ENCODE data around the gene JTB. TPM values are rescaled to one million over a fixed set of nuclear protein-coding genes. Genes with fewer than 3 reads are reported as not detected.
A peak's percentile ranks its signal among the peaks of the same experiment; 100 is the strongest.

JTB gene
- total RNA-seq, 1 donor from 2014 or later: 47.7 TPM

GRCh38 chr1:153928245-153928644 lies 49.2 kb downstream of the JTB start:
- Mint-ChIP-seq H3K27me3 (ENCODE audit: insufficient read depth, low read depth) (peaks cover 4% of the 10 kb centered on the region), H3K9me3 (no peaks in the 10 kb centered on the region), H3K4me1 (peaks cover 4% of the 10 kb centered on the region), H3K36me3 (peaks cover 5% of the 10 kb centered on the region), H3K4me3 (no peak overlapping the region), H3K27ac (peak overlapping the region; percentile 1)
- H3K4me2 ChIP-seq: no peak overlapping the region
- peaks cover 10% of the 10 kb centered on the region for H3K79me2 ChIP-seq (ENCODE audit: low read depth)
- H3K9ac ChIP-seq: no peak overlapping the region
- H3F3A ChIP-seq (ENCODE audit: low read depth): peaks cover 25% of the 10 kb centered on the region
- H3K27me3 ChIP-seq: no peaks in the 10 kb centered on the region
- H3K27ac ChIP-seq: no peak overlapping the region
- no peak for DNase-seq (ENCODE audit: low spot score)
- no peaks in the 10 kb centered on the region for H3K4me1 ChIP-seq
- no peaks in the 10 kb centered on the region for H3K9me3 ChIP-seq (ENCODE audit: low read depth)
- H2AFZ ChIP-seq (replicated peaks): no peak overlapping the region
- TF ChIP-seq EZH2 (IDR thresholded peaks at IDR 0.05) (no peak), CTCF (IDR thresholded peaks at IDR 0.05) (no peak), EZH2phosphoT487 (IDR thresholded peaks at IDR 0.05) (no peak)
- no peaks in the 10 kb centered on the region for H3K36me3 ChIP-seq
- H3K4me3 ChIP-seq: no peak overlapping the region
- H4K20me1 ChIP-seq (ENCODE audit: low read depth): no peaks in the 10 kb centered on the region

GRCh38 chr1:153926405-153926804 lies 51.1 kb downstream of the JTB start:
- Mint-ChIP-seq H3K4me3 (no peak overlapping the region), H3K4me1 (peaks cover 7% of the 10 kb centered on the region), H3K27ac (no peak overlapping the region), H3K36me3 (peaks cover 5% of the 10 kb centered on the region), H3K27me3 (ENCODE audit: insufficient read depth, low read depth) (peaks cover 7% of the 10 kb centered on the region), H3K9me3 (no peaks in the 10 kb centered on the region)
- no peak overlapping the region for H3K4me2 ChIP-seq
- no peak for DNase-seq (ENCODE audit: low spot score)
- TF ChIP-seq EZH2 (IDR thresholded peaks at IDR 0.05): no peak
- TF ChIP-seq CTCF (IDR thresholded peaks at IDR 0.05): no peak
- TF ChIP-seq EZH2phosphoT487 (IDR thresholded peaks at IDR 0.05): no peak
- no peak overlapping the region for H3K27ac ChIP-seq
- H3K36me3 ChIP-seq: no peaks in the 10 kb centered on the region
- H3F3A ChIP-seq (ENCODE audit: low read depth): peaks cover 39% of the 10 kb centered on the region
- H4K20me1 ChIP-seq (ENCODE audit: low read depth): peaks cover 7% of the 10 kb centered on the region
- no peak overlapping the region for H3K9ac ChIP-seq
- no peak overlapping the region for H3K4me3 ChIP-seq
- H3K79me2 ChIP-seq (ENCODE audit: low read depth): peaks cover 19% of the 10 kb centered on the region
- no peak overlapping the region for H2AFZ ChIP-seq (replicated peaks)
- peaks cover 1% of the 10 kb centered on the region for H3K4me1 ChIP-seq
- H3K9me3 ChIP-seq (ENCODE audit: low read depth): no peaks in the 10 kb centered on the region
- no peaks in the 10 kb centered on the region for H3K27me3 ChIP-seq

Small RNAs within 50 kb of the gene (microRNA-seq; reads per million reads assigned to microRNA genes)
- gene MIR6737: not detected

Small RNAs within 50 kb of the gene (small RNA-seq; reads per million reads assigned to genes)
- 0.07 reads per million for gene MIR6737

Other genes starting within 250 kb of the JTB start
- 45.1 and 58.8 TPM in 2 replicates for gene INTS3, start 249.6 kb downstream of the JTB start, total RNA-seq (ENCODE audit: low replicate concordance)
- 8.2 and 10.1 TPM in 2 replicates for gene SLC27A3, start 202.3 kb downstream of the JTB start, total RNA-seq (ENCODE audit: low replicate concordance)
- gene GATAD2B, start 54.7 kb downstream of the JTB start, total RNA-seq (ENCODE audit: low replicate concordance): 14.8 and 16.8 TPM in 2 replicates
- 2.7 and 11.6 TPM in 2 replicates for gene DENND4B, start 31.0 kb downstream of the JTB start, total RNA-seq (ENCODE audit: low replicate concordance)
- 6.7 and 14.2 TPM in 2 replicates for gene CRTC2, start 19.1 kb downstream of the JTB start, total RNA-seq (ENCODE audit: low replicate concordance)
- 73.2 and 131 TPM in 2 replicates for gene SLC39A1, start 14.1 kb downstream of the JTB start, total RNA-seq (ENCODE audit: low replicate concordance)
- 33.8 and 39.7 TPM in 2 replicates for gene CREB3L4, start 9.8 kb downstream of the JTB start, total RNA-seq (ENCODE audit: low replicate concordance)
- 14.3 and 15.1 TPM in 2 replicates for gene RAB13, start 8.7 kb upstream of the JTB start, total RNA-seq (ENCODE audit: low replicate concordance)
- 3,368 and 3,415 TPM in 2 replicates for gene RPS27, start 13.1 kb upstream of the JTB start, total RNA-seq (ENCODE audit: low replicate concordance)
- not detected in 2 replicates for gene NUP210L, start 177.4 kb upstream of the JTB start, total RNA-seq (ENCODE audit: low replicate concordance)
- gene TPM3, start 214.4 kb upstream of the JTB start, total RNA-seq (ENCODE audit: low replicate concordance): 408 and 596 TPM in 2 replicates
- gene CFAP141, start 228.7 kb upstream of the JTB start, total RNA-seq (ENCODE audit: low replicate concordance): not detected in 2 replicates
- gene UBAP2L, start 243.3 kb upstream of the JTB start, total RNA-seq (ENCODE audit: low replicate concordance): 135 and 148 TPM in 2 replicates